IPS DF 6.9 (cell line): ENCODE data around the gene GNB2.
"Not testable (repeated sequence)": the region's sequence is repeated elsewhere in the genome, so short reads cannot be mapped to it uniquely, and the experiment has no call there.

ENCODE experiments used
- DNase-seq: peaks from one replicate; pipeline ENCODE4 v3.0.0-alpha.2; 2013; ENCODE audit warnings: low read depth, low spot score
- H3K27ac ChIP-seq: one replicate; pipeline ENCODE4 v1.5.1; 2013; ENCODE audit warnings: low read length, control low read depth
- H3K27me3 ChIP-seq: 2 replicates; pipeline ENCODE4 v1.6.1; 2013; ENCODE audit warnings: mild to moderate bottlenecking, low read length; ENCODE audit not compliant: control insufficient read depth, insufficient read depth
- H3K36me3 ChIP-seq: 2 replicates; pipeline ENCODE4 v1.6.1; 2013; ENCODE audit warnings: low read length; ENCODE audit not compliant: control insufficient read depth, insufficient read depth
- H3K4me1 ChIP-seq: 2 replicates; pipeline ENCODE4 v1.6.1; 2013; ENCODE audit warnings: low read length; ENCODE audit not compliant: control insufficient read depth, insufficient read depth
- H3K4me3 ChIP-seq: 2 replicates; pipeline ENCODE4 v1.5.1; 2013; ENCODE audit warnings: mild to moderate bottlenecking, low read length
- H3K9me3 ChIP-seq: 2 replicates; pipeline ENCODE4 v1.6.1; 2013; ENCODE audit warnings: low read length, inconsistent platforms; ENCODE audit not compliant: control insufficient read depth, insufficient read depth
- WGBS: extraction: QIAGEN DNeasy Blood & Tissue Kit; methylation state at CpG from one replicate; pipeline ENCODE4 v1.1.7; 2013; ENCODE audit warnings: mixed read lengths, missing lambda C conversion rate; ENCODE audit not compliant: insufficient read length, insufficient coverage; 5-methylcytosine and 5-hydroxymethylcytosine counted together

The GNB2 gene

GRCh38 chr7:100720279-100720670 lies 46.7 kb downstream of the GNB2 start, which contains the start of gene EPO:
TSS of gene EPO (plus strand) at chr7:100720468. CDS start at chr7:100720981, 513 bp downstream.
- no peak within 1 kb of the TSS for H3K27ac ChIP-seq
- no peaks in the 10 kb centered on the region for H3K36me3 ChIP-seq
- DNase-seq = no peak
- H3K4me3 ChIP-seq = peak within 1 kb of the TSS; percentile 54; the same call in 1 of the 2 replicates
- H3K27me3 ChIP-seq = peaks cover 11% of the 10 kb centered on the region; the same call in 1 of the 2 replicates
- no peaks in the 10 kb centered on the region for H3K4me1 ChIP-seq
- no CpG with 5 or more reads among the region's 21 CpGs for WGBS
- H3K9me3 ChIP-seq = no peaks in the 10 kb centered on the region

- Histone ChIP-seq H3K27ac (no peak overlapping the region), H3K4me1 (no peaks in the 10 kb centered on the region), H3K36me3 (no peaks in the 10 kb centered on the region), H3K27me3 (peaks cover 11% of the 10 kb centered on the region; the same call in 1 of the 2 replicates), H3K4me3 (peak overlapping the region; percentile 54; the same call in 1 of the 2 replicates), H3K9me3 (no peaks in the 10 kb centered on the region)
- WGBS = no CpG with 5 or more reads among the region's 56 CpGs
- DNase-seq = no peak
Measured at GRCh38 chr7:100720671-100721504, 47.3 kb downstream of the GNB2 start.

- no peak overlapping the region for H3K4me3 ChIP-seq
- DNase-seq = no peak
- H3K27me3 ChIP-seq = peaks cover 11% of the 10 kb centered on the region; the same call in 1 of the 2 replicates
- H3K36me3 ChIP-seq = no peaks in the 10 kb centered on the region
- H3K4me1 ChIP-seq = no peaks in the 10 kb centered on the region
- H3K9me3 ChIP-seq = no peaks in the 10 kb centered on the region
- no CpG with 5 or more reads among the region's 8 CpGs for WGBS
- no peak overlapping the region for H3K27ac ChIP-seq
Measured at GRCh38 chr7:100721505-100721812, 47.9 kb downstream of the GNB2 start.

GRCh38 chr7:100722480-100723212 lies 49.1 kb downstream of the GNB2 start:
- Histone ChIP-seq H3K4me3 (no peak overlapping the region), H3K36me3 (no peaks in the 10 kb centered on the region), H3K27me3 (peaks cover 11% of the 10 kb centered on the region; the same call in 1 of the 2 replicates), H3K9me3 (no peaks in the 10 kb centered on the region), H3K27ac (no peak overlapping the region), H3K4me1 (no peaks in the 10 kb centered on the region)
- no peak for DNase-seq
- WGBS = no CpG with 5 or more reads among the region's 17 CpGs

- H3K27me3 ChIP-seq = peaks cover 11% of the 10 kb centered on the region; the same call in 1 of the 2 replicates
- H3K4me3 ChIP-seq = no peak overlapping the region; the same call in 1 of the 2 replicates
- H3K27ac ChIP-seq = no peak overlapping the region
- H3K36me3 ChIP-seq = no peaks in the 10 kb centered on the region
- H3K9me3 ChIP-seq = no peaks in the 10 kb centered on the region
- no CpG with 5 or more reads among the region's 16 CpGs for WGBS
- DNase-seq = no peak
- no peaks in the 10 kb centered on the region for H3K4me1 ChIP-seq
Measured at GRCh38 chr7:100723732-100724275, 50.3 kb downstream of the GNB2 start.

- peaks cover 11% of the 10 kb centered on the region; the same call in 1 of the 2 replicates for H3K27me3 ChIP-seq
- WGBS = no CpG with 5 or more reads among the region's 2 CpGs
Measured at GRCh38 chr7:100724364-100724763, 50.8 kb downstream of the GNB2 start.

GRCh38 chr7:100726996-100727761 lies 53.6 kb downstream of the GNB2 start:
- H3K4me1 ChIP-seq = no peaks in the 10 kb centered on the region
- DNase-seq = no peak
- H3K4me3 ChIP-seq = no peak overlapping the region
- no CpG with 5 or more reads among the region's 12 CpGs for WGBS
- no peaks in the 10 kb centered on the region for H3K9me3 ChIP-seq
- no peak overlapping the region for H3K27ac ChIP-seq
- H3K36me3 ChIP-seq = no peaks in the 10 kb centered on the region
- no peaks in the 10 kb centered on the region for H3K27me3 ChIP-seq

More at GRCh38 chr7:100724364-100724763, 50.8 kb downstream of the GNB2 start:
- not testable (repeated sequence) for H3K9me3 ChIP-seq, H3K36me3 ChIP-seq, H3K4me3 ChIP-seq, H3K27ac ChIP-seq, H3K4me1 ChIP-seq, DNase-seq

- WGBS = no CpG with 5 or more reads among the region's 8 CpGs
- no peak overlapping the region for H3K4me3 ChIP-seq
- H3K27me3 ChIP-seq = no peaks in the 10 kb centered on the region
- no peak overlapping the region for H3K27ac ChIP-seq
- no peaks in the 10 kb centered on the region for H3K4me1 ChIP-seq
- H3K9me3 ChIP-seq = no peaks in the 10 kb centered on the region
- DNase-seq = no peak
- H3K36me3 ChIP-seq = no peaks in the 10 kb centered on the region
Measured at GRCh38 chr7:100728196-100728595, 54.7 kb downstream of the GNB2 start.
